Measurements from ENCODE around the gene KSR2.
"Not testable (repeated sequence)": the region's sequence is repeated elsewhere in the genome, so short reads cannot be mapped to it uniquely, and the experiment has no call there.

The KSR2 gene

DNA sequence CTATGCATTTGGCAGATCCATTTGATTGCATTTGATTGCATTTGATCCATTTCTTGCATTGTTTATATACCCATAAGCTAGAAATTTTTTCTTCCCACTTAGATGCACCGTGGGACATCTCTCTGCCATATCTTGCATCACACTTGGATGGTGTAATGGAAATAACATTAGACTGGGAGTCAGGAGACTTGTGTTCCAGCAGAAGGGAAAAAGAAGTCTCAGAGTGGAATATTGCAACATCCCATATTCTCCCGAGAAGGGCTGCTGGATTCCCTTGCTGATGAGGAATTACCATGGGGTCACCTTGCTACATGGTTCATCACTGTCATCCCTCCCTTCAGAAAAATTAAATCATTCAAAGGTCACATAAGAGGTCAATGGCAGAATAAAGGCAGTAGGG lies 78.1 kb downstream of the KSR2 start:
- DNase-seq (ENCODE audit: low spot score), result no peak

DNA sequence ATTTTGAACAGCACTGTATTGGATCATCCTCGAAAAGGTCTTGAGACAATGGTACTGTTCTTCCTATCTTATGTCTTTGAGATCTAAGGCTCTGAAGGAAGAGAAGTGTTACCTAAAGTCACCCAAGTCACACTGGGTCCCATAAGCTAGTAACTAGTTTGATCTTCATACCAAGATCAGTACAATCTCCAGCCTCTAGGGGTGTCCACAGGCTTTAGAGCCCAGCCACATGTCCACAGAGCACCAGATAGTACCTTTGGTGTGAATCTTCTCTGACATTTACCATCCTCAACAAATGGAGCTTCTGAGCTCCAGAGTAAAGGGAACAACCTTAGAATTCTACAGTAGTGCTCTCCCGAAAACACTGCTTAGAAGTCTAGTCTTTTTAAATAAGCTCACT lies 78.7 kb downstream of the KSR2 start:
- DNase-seq (ENCODE audit: low spot score), result no peak

DNA sequence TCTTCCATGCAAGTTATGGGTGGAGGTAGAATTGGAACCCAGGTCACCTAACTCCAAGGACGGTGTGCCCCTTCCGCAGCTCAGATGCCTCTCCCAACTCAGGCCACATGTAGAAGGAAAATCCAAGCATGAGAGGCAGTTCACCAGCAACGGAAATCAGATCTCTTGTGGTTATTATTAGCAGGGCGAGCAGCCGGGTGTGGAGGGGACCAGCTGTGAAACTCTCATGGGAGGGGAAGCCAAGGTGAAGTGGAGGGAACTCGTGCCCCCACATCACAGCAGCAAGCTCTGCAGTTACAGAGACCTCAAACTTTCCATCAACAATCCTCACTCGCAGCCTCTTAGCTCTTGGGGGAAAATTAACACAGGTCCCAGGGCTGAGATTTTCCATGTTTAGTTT lies 79.7 kb downstream of the KSR2 start:
- DNase-seq (ENCODE audit: low spot score), result no peak

DNA sequence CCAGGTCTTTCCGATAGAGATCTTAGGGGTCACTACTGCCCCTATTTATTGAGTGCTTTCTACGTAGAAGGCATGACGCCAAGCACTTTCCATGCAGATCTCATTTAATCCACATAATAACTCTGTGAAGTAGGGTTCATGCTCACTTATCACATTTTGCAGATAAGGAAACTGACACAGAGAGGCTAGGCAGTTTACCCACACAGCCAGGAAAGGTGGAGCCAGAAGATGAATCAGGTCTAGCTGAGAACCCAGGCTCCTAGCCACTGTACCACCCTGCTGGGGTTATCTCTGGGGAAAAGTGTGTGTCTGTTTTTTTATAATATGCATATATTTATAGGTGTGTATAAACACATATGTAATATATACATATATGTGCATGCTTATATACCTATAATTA lies 83.6 kb downstream of the KSR2 start:
- DNase-seq (ENCODE audit: low spot score), result no peak

DNA sequence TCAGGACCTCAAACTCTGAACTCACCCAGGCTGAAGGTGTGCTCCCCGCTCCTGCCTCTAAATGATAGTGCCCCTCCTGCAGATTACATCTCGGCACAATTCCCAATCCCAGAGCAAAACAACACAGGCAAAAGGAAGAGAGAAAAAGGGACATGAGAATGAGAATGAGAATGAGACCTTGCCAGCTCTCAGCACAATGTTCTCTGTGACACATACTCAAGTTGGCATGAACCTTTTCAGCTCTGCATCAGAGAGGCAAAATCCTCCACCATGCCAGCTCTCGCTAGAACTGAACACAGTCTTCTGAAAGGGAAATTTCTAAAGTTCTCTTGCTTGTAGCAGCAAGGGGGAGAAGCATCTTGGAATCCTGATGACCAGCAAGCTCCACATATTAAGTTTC lies 84.6 kb downstream of the KSR2 start:
- DNase-seq (ENCODE audit: low spot score), result no peak

DNA sequence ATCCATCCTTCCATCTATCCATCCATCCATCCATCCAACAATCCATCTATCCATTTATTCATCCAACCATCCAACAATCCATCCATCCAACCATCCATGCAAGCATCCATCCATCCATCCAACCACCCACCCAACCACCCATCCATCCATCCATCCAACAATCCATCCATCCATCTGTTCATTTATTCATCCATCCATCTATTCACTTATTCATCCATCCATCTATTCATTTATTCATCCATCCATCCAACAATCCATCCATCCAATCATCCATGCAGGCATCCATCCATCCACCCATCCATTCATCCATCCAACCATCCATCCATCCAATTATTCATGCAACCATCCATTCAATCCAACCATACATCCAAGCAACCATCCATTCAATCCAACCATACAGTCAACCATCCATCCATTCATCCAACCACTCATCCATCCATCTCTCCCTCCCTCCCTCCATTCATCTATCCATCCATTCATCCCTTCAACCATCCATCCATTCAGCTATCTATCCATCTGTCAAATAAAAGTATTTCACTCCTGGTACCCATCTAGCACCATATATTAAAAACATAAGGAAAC lies 86.1 kb downstream of the KSR2 start:
- no peak for DNase-seq (ENCODE audit: low spot score)

DNA sequence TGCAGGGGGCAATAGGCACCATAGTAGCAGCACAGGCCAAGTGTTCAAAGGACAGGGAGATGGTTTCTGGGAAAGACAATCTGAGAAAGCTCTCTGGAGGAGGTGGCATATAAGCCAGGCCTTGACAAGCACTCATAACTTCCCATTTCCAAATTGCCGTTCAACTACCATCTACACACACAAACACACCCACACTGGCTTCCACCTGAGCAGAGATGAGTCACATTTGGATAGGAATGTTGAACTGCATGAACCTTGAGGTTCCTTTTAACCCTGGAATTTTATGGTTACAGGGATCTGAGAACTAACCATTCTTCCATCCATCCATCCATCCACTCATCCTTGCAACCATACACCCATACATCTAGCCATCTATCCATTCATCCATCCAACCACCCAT lies 86.6 kb downstream of the KSR2 start:
- no peak for DNase-seq (ENCODE audit: low spot score)

DNA sequence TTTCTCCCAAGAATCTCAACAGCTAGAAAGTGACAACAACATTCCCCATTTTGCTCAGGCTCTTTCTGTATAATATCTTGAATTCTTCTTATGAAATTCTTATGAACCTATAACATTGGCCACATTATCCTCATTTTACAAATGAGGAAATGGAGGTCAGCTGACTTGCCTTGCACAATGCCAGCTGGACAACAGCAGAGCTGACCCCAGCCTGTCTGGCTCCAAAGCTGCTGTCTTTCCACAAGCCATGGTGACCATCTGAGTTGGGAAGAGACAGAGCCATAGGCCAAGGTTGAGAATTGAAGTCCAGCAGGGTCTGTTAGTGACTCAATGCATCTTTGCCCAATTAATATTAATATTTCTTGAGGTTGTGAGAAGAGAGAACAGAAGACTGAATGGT lies 87.3 kb downstream of the KSR2 start:
- DNase-seq (ENCODE audit: low spot score), result no peak

DNA sequence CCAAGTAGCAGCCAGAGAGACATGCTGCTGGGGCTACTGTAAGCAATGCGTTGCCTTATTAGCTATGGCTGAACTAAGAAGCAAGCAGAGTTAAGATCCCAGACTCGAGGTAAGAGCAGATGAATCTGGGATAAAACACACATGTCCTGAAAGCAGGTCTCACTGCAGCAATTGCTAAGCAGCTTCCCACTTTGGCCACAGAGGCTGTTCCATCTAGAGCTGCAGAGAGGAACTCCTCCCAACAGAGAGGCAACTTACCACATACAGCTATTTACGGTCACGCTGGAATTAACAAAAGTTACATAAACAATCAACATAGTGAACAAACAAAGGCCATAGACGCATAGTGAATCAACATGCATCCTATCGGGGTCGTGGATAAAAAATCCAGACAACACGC lies 90.2 kb downstream of the KSR2 start:
- DNase-seq (ENCODE audit: low spot score), result no peak

DNA sequence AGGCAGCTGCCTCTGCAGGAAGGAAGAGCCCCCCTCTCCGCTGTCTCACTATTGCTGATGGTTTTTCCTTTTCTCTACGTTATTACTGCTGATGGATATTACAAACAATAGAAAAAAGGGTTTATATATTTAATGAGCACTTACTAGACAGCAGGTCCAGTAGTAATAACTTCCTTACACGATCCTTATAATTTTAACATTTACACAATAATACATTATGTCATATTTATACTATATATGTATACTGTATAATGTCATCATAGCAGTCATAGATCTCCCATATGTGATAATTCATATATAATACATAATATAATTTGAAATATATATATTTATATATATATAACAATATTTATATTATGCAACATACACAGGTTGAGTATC lies 92.4 kb downstream of the KSR2 start:
- DNase-seq (ENCODE audit: low spot score), result no peak

DNA sequence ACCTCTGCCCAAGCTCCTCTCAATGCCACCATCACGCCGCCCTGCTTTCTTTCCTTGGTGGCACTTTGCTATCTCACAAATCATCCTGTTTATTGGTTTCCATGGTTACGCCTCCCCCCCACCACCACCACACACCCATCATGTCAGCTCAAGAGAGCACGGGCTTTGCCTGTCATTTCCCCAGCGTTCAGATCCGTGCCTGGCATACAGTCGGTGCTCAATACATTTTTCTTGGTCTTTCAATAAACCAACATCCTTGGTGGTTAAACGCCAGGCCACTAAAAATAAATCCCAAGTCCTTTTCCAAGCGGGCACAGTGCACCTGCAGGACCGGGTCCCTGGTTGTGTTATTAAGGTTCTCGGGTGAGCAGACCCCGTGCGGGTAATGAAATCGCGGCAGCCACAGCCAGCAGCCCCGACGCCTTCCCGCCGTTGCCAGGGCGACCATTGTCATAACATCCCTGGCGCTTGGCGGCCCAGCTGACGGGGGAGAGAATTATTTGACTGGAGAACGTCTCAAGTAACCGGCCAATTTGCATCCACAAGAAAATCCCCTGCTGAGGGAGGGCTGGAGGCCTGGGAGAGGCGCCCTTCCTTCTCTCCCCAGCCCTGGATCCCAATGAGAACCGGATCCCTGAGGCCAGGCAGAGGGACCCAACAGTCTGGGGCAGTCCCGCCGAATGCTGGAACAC lies 92.9 kb downstream of the KSR2 start:
- DNase-seq (ENCODE audit: low spot score), result no peak

DNA sequence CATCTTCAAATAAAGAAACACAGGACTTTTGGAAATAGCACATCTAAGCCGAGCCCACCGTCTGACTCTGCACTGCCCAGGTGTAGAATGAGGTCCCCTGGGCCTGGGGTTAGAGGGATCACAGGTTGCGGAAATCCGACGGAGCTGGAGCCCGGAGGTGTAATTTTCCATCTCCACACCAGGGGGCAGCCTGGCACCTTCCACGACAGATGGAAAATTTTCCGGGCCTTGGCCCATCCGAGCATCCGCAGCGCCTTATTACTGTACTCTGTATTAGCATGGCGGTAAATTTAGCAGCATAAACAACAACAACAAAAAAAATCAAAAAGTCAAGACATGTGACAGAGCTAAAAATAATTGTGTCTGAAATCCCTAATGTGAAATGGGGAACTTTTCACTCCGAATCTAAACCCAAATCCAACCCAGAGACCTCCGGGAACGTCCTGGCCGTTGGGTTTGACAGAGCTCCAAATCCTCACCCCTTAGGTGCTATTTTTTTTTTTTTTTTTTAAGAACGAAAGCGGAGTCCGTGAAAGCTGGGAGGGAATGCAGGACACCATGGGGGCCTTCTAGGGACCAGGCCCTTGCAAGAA lies 93.9 kb downstream of the KSR2 start:
- DNase-seq (ENCODE audit: low spot score), result peak; percentile 52

DNA sequence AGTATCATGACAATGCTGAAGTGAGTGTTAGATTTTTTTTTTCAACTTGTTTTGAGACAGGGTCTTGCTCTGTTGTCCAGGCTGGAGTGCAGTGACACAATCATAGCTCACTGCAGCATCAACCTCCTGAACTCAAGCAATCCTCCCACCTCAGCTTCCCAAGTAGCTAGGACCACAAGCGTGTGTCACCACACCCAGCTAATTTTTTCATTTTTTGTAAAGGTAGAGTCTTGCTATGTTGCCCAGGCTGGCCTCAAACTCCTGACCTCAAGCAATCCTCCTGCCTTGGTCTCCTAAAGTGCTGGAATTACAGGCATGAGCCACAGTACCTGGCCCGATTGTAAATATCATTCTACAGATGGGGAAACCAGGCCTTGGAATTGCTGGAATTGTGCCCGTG lies 94.6 kb downstream of the KSR2 start:
- DNase-seq (ENCODE audit: low spot score), result not testable (repeated sequence)

DNA sequence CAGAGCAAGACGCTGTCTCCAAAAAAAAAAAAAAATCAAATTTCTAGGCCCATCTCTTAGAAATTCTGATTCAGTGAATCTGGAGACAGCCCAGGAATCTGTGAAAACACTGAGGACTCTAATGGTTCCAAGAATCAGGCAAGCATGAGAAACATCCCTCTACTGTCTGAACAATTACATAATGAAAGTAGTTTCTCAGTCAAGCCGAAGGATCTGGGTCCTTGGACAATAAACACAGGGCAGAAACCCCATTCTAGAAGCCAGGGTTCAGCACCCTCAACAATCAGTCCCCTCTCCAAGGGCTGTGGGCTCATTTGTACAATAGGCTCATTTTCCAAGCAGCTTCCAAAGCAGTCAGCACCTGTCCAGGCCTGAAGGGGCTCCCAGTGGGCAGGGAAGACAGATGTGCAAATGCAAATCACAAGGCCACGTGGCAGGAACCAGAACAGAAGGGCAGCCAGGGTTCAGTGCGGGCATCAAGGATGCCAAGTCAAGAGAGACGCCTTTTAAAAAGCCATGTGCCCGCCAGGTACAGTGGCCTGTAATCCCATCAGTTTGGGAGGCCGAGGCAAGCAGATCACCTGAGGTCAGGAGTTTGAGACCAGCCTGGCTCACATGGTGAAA lies 96.1 kb downstream of the KSR2 start:
- no peak for DNase-seq (ENCODE audit: low spot score)

DNA sequence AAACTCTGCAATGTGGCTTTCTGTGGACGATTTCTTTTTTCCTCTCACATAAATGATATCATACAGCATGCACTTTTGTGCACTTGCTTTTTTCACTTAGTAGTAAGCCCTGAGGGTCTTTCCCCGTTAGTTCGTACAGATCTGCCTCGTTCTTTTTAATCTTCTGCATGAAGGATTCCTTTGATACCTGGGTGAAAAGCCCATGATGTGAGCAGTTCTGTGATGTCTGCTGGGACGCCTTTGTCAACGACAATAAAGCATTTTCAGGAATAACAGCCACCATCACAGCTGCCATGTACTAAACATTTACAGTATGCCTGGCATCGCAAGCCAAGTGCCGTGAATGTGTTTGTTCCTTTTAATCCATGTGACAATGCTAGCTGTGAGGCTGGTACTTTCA lies 99.2 kb downstream of the KSR2 start:
- no peak for DNase-seq (ENCODE audit: low spot score)

DNA sequence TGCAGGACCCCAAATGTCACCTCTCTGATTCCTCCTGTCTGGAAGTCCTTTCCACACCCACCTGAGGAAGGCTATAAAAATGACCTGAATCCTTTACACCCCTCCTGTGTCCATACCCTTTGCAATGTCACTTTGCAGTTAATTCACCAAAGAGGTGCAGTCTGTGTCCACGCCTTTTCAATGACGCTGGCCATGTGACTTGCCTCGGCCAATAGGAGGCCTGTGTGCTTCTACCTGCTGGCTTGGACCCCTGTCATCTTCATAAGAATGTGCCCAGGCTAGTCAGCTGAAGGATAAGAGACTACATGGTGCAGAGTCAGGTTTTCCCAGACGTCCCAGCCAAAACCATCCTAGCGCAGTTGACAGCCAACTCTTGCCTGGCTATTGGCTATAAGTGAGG lies 101.4 kb downstream of the KSR2 start:
- DNase-seq (ENCODE audit: low spot score), result no peak

DNA sequence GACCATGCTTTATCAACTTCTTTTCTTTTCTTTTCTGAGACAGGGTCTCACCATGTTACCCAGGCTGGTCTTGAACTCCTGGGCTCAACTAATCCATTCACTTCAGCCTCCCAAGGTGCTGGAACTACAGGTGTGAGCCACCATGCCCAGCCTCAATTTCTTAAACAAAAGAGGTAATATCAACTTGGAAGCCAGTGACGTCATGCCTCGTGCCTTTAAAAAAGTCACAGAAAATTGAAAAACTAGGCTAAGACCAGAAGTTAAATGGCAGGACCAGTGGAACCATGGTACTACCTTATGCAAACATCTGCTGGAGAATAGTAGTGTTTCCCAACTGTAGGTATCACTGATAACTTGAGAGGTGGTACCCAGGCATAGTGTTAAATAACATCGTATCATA lies 103.3 kb downstream of the KSR2 start:
- no peak for DNase-seq (ENCODE audit: low spot score)

DNA sequence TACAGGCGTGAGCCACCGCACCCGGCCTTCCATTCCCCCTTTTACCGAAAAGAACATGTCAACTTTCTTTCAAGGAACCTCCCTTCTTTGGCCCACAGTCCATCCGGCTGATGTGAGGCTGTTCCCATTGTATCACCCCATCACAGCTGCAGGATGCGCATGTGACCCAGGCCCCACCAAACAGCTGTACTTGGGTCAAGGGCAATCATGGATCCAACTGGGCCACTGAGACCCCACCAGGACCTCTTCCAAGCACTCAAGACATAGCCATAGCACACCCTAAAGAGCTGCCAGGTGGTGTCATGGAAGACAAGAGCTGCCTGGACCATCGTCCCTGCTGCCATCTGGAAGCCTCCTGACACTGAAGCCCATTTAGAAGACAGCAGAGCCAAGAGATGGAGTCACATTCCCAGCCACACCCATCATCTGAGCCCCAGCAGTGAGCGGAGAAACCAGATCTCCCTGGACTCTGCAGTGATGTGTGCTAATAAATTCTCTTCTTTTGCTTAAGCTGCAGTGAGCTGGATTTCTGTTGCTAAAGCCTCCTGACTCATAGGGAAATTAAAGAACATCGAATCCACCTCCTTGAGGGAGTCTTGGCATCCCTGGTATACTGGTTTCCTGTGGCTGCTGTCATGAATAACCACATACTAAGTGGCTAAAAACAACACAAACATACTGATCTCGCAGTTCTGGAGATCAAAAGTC lies 105.6 kb downstream of the KSR2 start:
- DNase-seq (ENCODE audit: low spot score), result no peak

DNA sequence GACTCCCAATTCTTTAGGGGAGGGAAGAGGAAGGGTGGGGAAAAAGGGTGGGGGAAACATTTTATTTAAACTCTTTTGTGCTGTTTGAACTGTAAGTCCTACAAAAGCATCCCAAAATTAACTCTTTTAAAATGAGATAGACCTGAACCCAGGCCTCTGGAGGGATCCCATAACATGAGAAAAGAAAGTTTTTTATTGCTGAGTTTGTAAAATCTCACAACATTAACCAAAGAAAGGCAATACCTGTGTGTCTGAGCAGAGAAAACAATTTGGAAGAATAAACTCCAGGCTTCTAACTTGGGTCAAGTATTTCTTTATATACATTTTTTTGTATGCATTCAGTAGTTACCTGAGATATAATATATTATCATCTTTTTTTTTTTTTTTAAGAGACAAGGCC lies 107.1 kb downstream of the KSR2 start:
- no peak for DNase-seq (ENCODE audit: low spot score)

DNA sequence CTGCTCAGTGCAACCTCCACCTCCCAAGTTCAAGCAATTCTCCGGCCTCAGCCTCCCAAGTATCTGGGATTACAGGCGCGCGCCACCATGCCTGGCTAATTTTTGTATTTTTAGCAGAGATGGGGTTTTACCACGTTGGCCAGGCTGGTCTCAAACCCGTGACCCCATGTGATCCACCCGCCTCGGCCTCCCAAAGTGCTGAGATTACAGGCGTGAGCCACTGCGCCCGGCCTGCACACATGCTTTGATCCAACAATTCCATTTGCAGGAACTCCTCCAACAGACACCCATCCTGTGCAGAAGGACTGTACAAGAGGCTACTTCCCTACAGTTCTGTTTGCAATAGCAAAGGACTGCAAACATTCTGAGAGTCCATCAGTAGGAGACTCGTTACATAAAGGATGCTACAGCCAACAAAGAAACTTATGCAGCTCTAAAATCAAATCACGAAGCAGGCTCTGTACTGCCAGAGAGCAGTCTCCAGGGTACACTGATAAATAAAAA lies 108.0 kb downstream of the KSR2 start:
- not testable (repeated sequence) for DNase-seq (ENCODE audit: low spot score)

DNA sequence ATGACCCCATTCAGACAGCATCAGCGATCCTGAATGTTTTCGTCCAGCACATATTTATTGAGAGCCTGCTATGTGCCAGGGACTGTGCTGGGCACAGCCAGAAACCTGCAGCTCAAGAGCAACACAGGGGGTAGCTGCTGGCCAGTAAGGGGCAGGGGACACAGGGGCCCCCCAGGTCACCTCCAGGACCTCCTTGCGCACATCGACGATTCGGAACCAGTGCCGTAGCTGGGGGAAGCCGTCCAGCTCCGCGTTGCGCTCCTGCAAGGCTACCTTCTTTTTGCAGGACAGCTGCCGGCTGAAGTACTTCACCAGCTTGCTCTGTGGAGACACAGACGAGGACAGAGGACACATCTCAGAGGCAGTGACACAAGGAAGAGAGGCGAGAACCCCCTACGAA lies 108.7 kb downstream of the KSR2 start:
- DNase-seq (ENCODE audit: low spot score), result no peak
